ENCODE data around the gene CPA5. TPM values are rescaled to one million over a fixed set of nuclear protein-coding genes. Genes with fewer than 3 reads are reported as not detected.

The CPA5 gene
- total RNA-seq, 5 donors from 2014 or later (not counting 1 experiment from before 2014, with no cell fraction given) = 1.2 to 9.4 (median 4.5) TPM; not detected in 1

DNA sequence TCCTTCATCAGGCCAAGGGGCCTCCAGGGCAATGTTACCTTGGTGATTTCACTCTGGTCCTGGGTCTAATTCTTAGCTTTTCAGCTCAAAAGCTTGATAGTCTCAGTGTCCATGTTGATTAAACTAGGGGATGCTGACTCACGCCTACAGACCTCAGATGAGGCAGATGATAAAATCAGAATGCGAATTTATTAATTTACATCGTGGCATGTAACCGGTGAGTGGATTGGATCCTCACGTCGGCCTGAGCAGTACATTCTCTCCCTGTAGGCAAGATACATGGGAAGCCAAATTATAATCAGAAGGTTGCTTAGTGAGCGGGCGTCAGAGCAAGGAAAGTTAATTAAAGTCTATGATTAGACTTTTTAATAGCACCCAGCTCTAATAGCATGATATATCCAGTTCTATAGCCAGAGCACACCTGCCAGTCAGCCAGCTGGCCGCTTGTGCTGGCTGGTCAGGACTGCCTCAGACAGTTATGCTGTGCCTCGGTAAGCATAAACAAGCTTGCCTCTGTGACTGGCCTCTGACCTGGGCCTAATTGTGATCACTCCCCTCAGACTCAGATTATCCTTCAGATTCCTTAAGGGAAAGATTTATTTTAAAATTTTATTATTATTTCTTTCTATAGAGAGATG lies 20.2 kb upstream of the CPA5 start:
- Mint-ChIP-seq H3K27me3 (no peaks in the 10 kb centered on the region), H3K27ac (no peak overlapping the region), H3K4me3 (no peak overlapping the region), H3K4me1 (no peaks in the 10 kb centered on the region), H3K36me3 (no peaks in the 10 kb centered on the region), H3K9me3 (no peaks in the 10 kb centered on the region)
- H3K27me3 ChIP-seq (replicated peaks in 1 of 2; ENCODE audit: control insufficient read depth in 2 of 2, extremely low read depth in 1 of 2, insufficient read depth in 2 of 2, low read length in 1 of 2) = no peaks in the 10 kb centered on the region
- no peaks in the 10 kb centered on the region for H3K9me3 ChIP-seq
- no peak for DNase-seq
- ChIA-PET CTCF (no interaction called here), POLR2A (no interaction called here)
- H3K36me3 ChIP-seq (ENCODE audit: control insufficient read depth in 2 of 2, extremely low read depth in 1 of 2, insufficient read depth in 1 of 2, low read length in 1 of 2) = no peaks in the 10 kb centered on the region
- 93% methylated on average over 3 of the region's 10 CpGs for WGBS (ENCODE audit: insufficient coverage)
- ATAC-seq (replicated peaks in 1 of 4) = no peak
- no peak overlapping the region for H3K4me3 ChIP-seq (ENCODE audit: control insufficient read depth in 1 of 2, extremely low read depth in 1 of 2, low read length in 1 of 2)
- H3K4me1 ChIP-seq (ENCODE audit: control insufficient read depth in 1 of 2, extremely low read depth in 1 of 2, insufficient read depth in 2 of 2, low read length in 2 of 2) = no peaks in the 10 kb centered on the region
- no peak overlapping the region for H3K27ac ChIP-seq (ENCODE audit: low read length)

DNA sequence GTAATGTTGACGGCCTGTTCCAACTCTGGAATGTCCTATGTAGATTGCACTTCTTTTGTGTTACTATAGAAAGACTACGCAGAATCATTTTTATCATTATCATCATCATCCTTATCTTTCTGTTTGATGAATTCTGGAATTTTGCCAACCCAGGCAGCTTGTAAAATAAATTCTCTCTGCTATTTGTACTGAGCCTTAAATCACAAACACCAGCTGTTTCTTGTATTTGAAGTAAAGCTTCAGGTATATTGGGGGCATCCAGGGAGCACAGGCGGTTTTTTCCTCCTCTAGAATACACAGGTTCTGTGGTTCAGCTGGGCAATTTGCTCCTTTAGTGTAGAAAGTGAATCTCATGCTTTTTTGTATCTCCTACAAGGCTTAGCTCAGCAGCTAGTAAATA lies 14.9 kb upstream of the CPA5 start:
- Mint-ChIP-seq H3K4me3 (no peak overlapping the region), H3K9me3 (no peaks in the 10 kb centered on the region), H3K27me3 (no peaks in the 10 kb centered on the region), H3K4me1 (no peaks in the 10 kb centered on the region), H3K36me3 (no peaks in the 10 kb centered on the region), H3K27ac (no peak overlapping the region)
- no peaks in the 10 kb centered on the region for H3K4me1 ChIP-seq (ENCODE audit: control insufficient read depth in 1 of 2, extremely low read depth in 1 of 2, insufficient read depth in 2 of 2, low read length in 2 of 2)
- H3K9me3 ChIP-seq = no peaks in the 10 kb centered on the region
- ChIA-PET CTCF (interaction anchor here in 1 of 2 donors (0.6 kb wide), 1 partner anchor 254 kb away, joined by 3 read pairs; no protein-coding TSS in a partner anchor), POLR2A (no interaction called here)
- H3K36me3 ChIP-seq (ENCODE audit: control insufficient read depth in 2 of 2, extremely low read depth in 1 of 2, insufficient read depth in 1 of 2, low read length in 1 of 2) = no peaks in the 10 kb centered on the region
- no peaks in the 10 kb centered on the region for H3K27me3 ChIP-seq (replicated peaks in 1 of 2; ENCODE audit: control insufficient read depth in 2 of 2, extremely low read depth in 1 of 2, insufficient read depth in 2 of 2, low read length in 1 of 2)
- ATAC-seq (replicated peaks in 1 of 4) = no peak
- no peak overlapping the region for H3K27ac ChIP-seq (ENCODE audit: low read length)
- H3K4me3 ChIP-seq (ENCODE audit: control insufficient read depth in 1 of 2, extremely low read depth in 1 of 2, low read length in 1 of 2) = no peak overlapping the region
- WGBS (ENCODE audit: insufficient coverage) = no CpG with 5 or more reads among the region's 3 CpGs
- no peak for DNase-seq

DNA sequence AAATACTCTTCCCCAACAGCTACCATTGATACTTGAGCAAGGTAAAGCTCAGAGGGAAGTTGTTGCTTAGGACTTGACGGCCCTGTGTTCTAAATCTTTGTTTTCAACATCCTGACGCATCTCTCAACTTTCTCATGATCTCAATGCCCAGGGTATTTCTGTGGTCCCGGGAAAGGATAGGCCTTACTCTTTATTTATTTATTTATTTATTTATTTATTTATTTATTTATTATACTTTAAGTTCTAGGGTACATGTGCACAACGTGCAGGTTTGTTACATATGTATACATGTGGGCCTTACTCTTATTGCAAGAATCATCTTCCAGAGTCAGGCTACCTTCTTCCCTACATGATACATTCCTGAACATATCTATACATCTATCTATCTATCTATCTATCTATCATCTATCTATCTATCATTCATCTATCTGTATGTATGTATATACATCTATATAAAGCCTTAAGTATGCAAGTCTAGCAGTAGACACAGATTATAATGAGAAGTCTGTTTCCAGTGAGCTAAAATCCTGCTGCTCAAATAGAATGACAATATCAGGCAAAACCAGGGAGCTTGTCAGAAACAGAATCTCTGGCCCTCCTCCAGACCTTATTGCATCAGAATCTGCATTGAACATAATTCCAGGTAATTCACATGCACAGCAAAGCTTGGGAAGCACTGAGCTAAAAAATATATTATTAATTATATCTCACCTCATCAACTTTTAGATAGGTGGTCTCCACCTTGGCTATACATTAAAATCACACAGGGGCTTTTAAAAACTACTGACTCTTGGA lies 12.2 kb upstream of the CPA5 start:
- Mint-ChIP-seq H3K9me3 (no peaks in the 10 kb centered on the region), H3K27me3 (no peaks in the 10 kb centered on the region), H3K4me1 (no peaks in the 10 kb centered on the region), H3K4me3 (no peak overlapping the region), H3K27ac (no peak overlapping the region), H3K36me3 (no peaks in the 10 kb centered on the region)
- Histone ChIP-seq H3K9me3 (no peaks in the 10 kb centered on the region), H3K27me3 (replicated peaks in 1 of 2; ENCODE audit: control insufficient read depth in 2 of 2, extremely low read depth in 1 of 2, insufficient read depth in 2 of 2, low read length in 1 of 2) (no peaks in the 10 kb centered on the region), H3K36me3 (ENCODE audit: control insufficient read depth in 2 of 2, extremely low read depth in 1 of 2, insufficient read depth in 1 of 2, low read length in 1 of 2) (no peaks in the 10 kb centered on the region), H3K27ac (ENCODE audit: low read length) (no peak overlapping the region), H3K4me1 (ENCODE audit: control insufficient read depth in 1 of 2, extremely low read depth in 1 of 2, insufficient read depth in 2 of 2, low read length in 2 of 2) (no peaks in the 10 kb centered on the region), H3K4me3 (ENCODE audit: control insufficient read depth in 1 of 2, extremely low read depth in 1 of 2, low read length in 1 of 2) (no peak overlapping the region)
- ATAC-seq (replicated peaks in 1 of 4) (no peak), DNase-seq (no peak)
- CTCF ChIA-PET = no interaction called here
- POLR2A ChIA-PET = no interaction called here
- WGBS (ENCODE audit: insufficient coverage) = no CpG with 5 or more reads among the region's 4 CpGs

DNA sequence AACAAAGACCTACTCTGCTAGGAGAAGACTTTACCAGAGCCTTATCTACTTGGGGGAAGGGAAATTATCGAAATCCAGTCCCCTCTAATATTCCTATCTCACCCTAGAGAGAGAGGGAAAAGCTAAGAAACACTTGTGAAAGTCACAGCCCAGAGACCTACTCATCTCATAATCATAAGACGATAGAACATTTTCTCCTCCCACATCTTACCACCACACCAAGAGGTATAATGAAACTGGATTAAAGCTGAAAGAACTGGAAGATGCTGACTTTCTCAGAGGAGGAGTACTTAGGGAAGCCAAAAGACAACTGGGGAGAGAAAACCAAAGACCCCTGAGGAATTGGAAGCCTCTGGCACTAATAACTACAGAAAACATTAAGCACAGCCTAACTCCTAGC lies 10.8 kb upstream of the CPA5 start:
- Mint-ChIP-seq H3K9me3 (no peaks in the 10 kb centered on the region), H3K4me1 (no peaks in the 10 kb centered on the region), H3K4me3 (no peak overlapping the region), H3K27me3 (no peaks in the 10 kb centered on the region), H3K27ac (no peak overlapping the region), H3K36me3 (no peaks in the 10 kb centered on the region)
- DNase-seq (no peak), ATAC-seq (replicated peaks in 1 of 4) (no peak)
- CTCF ChIA-PET = no interaction called here
- H3K36me3 ChIP-seq (ENCODE audit: control insufficient read depth in 2 of 2, extremely low read depth in 1 of 2, insufficient read depth in 1 of 2, low read length in 1 of 2) = no peaks in the 10 kb centered on the region
- H3K9me3 ChIP-seq = no peaks in the 10 kb centered on the region
- no CpG with 5 or more reads among the region's 2 CpGs for WGBS (ENCODE audit: insufficient coverage)
- H3K4me3 ChIP-seq (ENCODE audit: control insufficient read depth in 1 of 2, extremely low read depth in 1 of 2, low read length in 1 of 2) = no peak overlapping the region
- no peak overlapping the region for H3K27ac ChIP-seq (ENCODE audit: low read length)
- POLR2A ChIA-PET = no interaction called here
- no peaks in the 10 kb centered on the region for H3K4me1 ChIP-seq (ENCODE audit: control insufficient read depth in 1 of 2, extremely low read depth in 1 of 2, insufficient read depth in 2 of 2, low read length in 2 of 2)
- no peaks in the 10 kb centered on the region for H3K27me3 ChIP-seq (replicated peaks in 1 of 2; ENCODE audit: control insufficient read depth in 2 of 2, extremely low read depth in 1 of 2, insufficient read depth in 2 of 2, low read length in 1 of 2)

DNA sequence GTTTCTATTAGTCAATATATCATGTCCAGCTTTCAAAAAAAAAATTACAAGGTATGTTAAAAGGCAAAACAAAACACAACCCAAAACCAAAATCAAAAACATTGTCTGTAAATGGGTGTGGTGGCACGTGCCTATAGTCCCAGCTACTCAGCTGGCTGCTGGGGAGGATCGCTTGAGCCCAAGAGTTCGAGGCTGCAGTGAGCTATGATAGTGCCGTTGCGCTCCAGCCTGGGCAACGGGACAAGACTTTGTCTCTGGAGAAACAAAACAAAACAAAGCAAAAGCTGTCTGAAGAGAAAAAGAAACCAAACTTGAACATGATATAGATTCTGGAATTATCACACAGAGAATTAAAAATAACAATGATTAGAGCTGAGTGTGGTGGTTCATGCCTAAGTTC lies 10.3 kb upstream of the CPA5 start:
- Mint-ChIP-seq H3K4me1 (no peaks in the 10 kb centered on the region), H3K27me3 (no peaks in the 10 kb centered on the region), H3K36me3 (no peaks in the 10 kb centered on the region), H3K9me3 (no peaks in the 10 kb centered on the region), H3K27ac (no peak overlapping the region), H3K4me3 (no peak overlapping the region)
- H3K36me3 ChIP-seq (ENCODE audit: control insufficient read depth in 2 of 2, extremely low read depth in 1 of 2, insufficient read depth in 1 of 2, low read length in 1 of 2) = no peaks in the 10 kb centered on the region
- 73% methylated on average over 3 of the region's 6 CpGs for WGBS (ENCODE audit: insufficient coverage)
- ChIA-PET CTCF (no interaction called here), POLR2A (interaction anchor here in 1 of 2 donors (0.5 kb wide), 1 partner anchor 941 kb away, joined by 6 read pairs; no protein-coding TSS in a partner anchor)
- ATAC-seq (replicated peaks in 1 of 4) (no peak), DNase-seq (no peak)
- H3K4me3 ChIP-seq (ENCODE audit: control insufficient read depth in 1 of 2, extremely low read depth in 1 of 2, low read length in 1 of 2) = no peak overlapping the region
- no peaks in the 10 kb centered on the region for H3K9me3 ChIP-seq
- no peaks in the 10 kb centered on the region for H3K4me1 ChIP-seq (ENCODE audit: control insufficient read depth in 1 of 2, extremely low read depth in 1 of 2, insufficient read depth in 2 of 2, low read length in 2 of 2)
- no peak overlapping the region for H3K27ac ChIP-seq (ENCODE audit: low read length)
- no peaks in the 10 kb centered on the region for H3K27me3 ChIP-seq (replicated peaks in 1 of 2; ENCODE audit: control insufficient read depth in 2 of 2, extremely low read depth in 1 of 2, insufficient read depth in 2 of 2, low read length in 1 of 2)

DNA sequence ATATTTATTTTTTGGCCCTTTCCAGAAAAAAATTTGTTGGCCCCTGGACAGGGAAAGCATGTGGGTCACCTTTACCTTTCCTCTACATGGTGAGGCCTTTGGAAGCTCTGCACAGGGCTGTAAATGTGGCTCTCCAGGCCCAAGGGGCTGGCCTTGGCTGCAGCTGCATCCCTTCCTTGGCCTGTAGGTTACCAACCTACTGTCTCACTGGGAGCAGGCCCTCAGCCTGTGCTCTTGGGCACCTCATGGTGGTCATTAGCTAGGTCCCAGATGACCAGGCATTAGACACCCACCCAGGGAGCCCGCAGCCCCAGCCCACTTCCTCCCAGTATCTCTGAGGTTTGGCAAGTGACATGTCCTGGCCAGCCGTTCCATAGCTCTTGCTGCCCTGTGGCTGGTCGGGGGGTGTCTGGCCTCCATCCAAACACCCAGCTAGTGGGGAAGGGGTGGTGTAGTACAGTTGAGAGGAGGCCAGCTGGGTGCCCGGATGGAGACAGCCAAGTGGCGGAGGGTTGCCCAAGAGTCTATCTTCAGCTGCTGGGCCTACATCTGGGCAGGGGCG lies 7.1 kb upstream of the CPA5 start:
- ChIA-PET CTCF (no interaction called here), POLR2A (no interaction called here)
- Mint-ChIP-seq H3K27me3 (no peaks in the 10 kb centered on the region), H3K4me3 (no peak overlapping the region), H3K4me1 (no peaks in the 10 kb centered on the region), H3K27ac (no peak overlapping the region), H3K36me3 (no peaks in the 10 kb centered on the region), H3K9me3 (peaks cover 0 to 5% (median 0%) of the 10 kb centered on the region in 3 donors)
- no peak for ATAC-seq (replicated peaks in 1 of 4)
- 88% methylated on average over 4 of the region's 6 CpGs for WGBS (ENCODE audit: insufficient coverage)
- H3K9me3 ChIP-seq = no peaks in the 10 kb centered on the region
- H3K27ac ChIP-seq (ENCODE audit: low read length) = no peak overlapping the region
- DNase-seq = no peak
- no peak overlapping the region for H3K4me3 ChIP-seq (ENCODE audit: control insufficient read depth in 1 of 2, extremely low read depth in 1 of 2, low read length in 1 of 2)
- no peaks in the 10 kb centered on the region for H3K4me1 ChIP-seq (ENCODE audit: control insufficient read depth in 1 of 2, extremely low read depth in 1 of 2, insufficient read depth in 2 of 2, low read length in 2 of 2)
- H3K27me3 ChIP-seq (replicated peaks in 1 of 2; ENCODE audit: control insufficient read depth in 2 of 2, extremely low read depth in 1 of 2, insufficient read depth in 2 of 2, low read length in 1 of 2) = no peaks in the 10 kb centered on the region
- no peaks in the 10 kb centered on the region for H3K36me3 ChIP-seq (ENCODE audit: control insufficient read depth in 2 of 2, extremely low read depth in 1 of 2, insufficient read depth in 1 of 2, low read length in 1 of 2)

All from T-cell (primary cell).